GM19372 (cell line): ENCODE measurements around the gene IPO5.
A peak's percentile ranks its signal among the peaks of the same experiment; 100 is the strongest.
"Not testable (repeated sequence)": the region's sequence is repeated elsewhere in the genome, so short reads cannot be mapped to it uniquely, and the experiment has no call there.

Source experiments
- ATAC-seq: cut with Tn5 transposase; IDR thresholded peaks from one replicate; pipeline ENCODE4 v1.9.1; 2021; ENCODE audit warnings: mild to moderate bottlenecking, low read depth, moderate library complexity; ENCODE audit not compliant: unreplicated experiment

IPO5 gene

GRCh38 chr13:97946951-97947588 is 6.4 kb upstream of the IPO5 start:
- ATAC-seq: no peak

GRCh38 chr13:97948041-97948440 is 5.4 kb upstream of the IPO5 start:
- no peak for ATAC-seq

DNA sequence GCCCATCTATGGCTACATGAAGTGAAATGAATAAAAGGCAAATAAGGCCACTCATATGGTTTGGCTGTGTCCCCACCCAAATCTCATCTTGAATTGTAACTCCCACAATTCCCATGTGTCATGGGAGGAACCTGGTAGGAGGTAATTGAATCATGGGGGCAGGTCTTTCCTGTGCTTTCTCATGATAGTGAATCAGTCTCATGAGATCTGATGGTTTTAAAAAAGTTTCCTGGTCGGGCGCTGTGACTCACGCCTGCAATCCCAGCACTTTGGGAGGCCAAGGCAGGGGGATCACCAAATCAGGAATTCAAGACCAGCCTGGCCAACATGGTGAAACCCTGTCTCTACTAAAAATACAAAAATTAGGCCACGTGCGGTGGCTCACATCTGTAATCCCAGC is 4.2 kb upstream of the IPO5 start:
- ATAC-seq: not testable (repeated sequence)

DNA sequence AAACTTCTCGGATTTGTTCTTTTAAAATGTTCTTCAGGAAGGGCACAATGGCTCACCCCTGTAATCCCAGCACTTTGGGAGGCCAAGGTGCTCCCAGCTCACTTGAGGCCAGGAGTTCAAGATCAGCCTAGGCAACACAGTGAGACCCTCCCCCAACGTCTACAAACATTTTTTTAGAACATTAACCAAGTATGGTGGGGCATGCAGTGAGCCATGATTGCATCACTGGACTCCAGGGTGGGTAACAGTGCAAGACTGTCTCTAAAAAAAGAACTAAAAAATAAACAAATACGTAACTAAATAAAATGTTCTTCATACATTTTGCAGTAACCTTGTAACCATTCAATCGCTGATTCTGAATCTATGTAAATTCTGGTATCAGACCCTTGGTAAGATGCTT is 2.1 kb upstream of the IPO5 start:
- ATAC-seq: no peak

DNA sequence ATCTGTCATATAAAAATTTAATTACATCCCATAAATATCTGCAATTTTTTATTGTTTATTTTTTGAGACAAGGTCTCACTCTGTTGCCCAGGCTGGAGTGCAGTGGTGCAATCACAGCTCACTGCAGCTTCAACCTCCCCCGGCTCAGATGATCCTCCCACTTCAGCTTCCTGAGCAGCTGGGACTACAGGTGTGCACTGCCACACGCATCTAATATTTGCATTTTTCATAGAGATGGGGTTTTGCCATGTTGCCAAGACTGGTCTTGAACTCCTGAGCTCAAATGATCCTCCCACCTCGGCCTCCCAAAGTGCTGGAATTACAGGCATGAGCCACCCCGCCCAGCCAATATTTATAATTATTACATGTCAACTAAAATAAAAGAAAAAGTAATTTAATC is 644 bp upstream of the IPO5 start:
- peak; percentile 80 for ATAC-seq

GRCh38 chr13:97961340-97961739 is 7.9 kb downstream of the IPO5 start:
- ATAC-seq: no peak

GRCh38 chr13:97962887-97963286 is 9.4 kb downstream of the IPO5 start:
- ATAC-seq: no peak

DNA sequence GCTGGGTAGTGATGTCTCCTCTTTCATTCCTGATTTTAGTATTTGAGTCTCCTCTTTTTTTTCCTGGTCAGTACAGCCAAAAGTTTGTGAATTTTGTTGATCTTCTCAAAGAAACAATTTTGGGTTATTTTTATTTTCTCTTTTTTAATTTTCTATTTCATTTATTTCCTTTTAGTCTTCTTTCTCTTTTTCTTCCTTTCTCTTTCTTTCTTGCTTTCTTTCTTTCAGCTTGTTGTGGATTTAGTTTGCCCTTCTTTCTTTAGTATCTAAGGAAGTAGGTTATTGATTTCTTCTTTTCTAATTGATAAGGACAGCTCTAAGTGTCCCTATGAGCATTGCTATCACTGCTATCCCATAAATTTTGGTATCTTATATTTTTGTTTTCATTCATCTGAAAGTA is 13.8 kb downstream of the IPO5 start:
- no peak for ATAC-seq

GRCh38 chr13:97967948-97968347 is 14.5 kb downstream of the IPO5 start:
- ATAC-seq: no peak

GRCh38 chr13:97971519-97971918 is 18.0 kb downstream of the IPO5 start:
- no peak for ATAC-seq

DNA sequence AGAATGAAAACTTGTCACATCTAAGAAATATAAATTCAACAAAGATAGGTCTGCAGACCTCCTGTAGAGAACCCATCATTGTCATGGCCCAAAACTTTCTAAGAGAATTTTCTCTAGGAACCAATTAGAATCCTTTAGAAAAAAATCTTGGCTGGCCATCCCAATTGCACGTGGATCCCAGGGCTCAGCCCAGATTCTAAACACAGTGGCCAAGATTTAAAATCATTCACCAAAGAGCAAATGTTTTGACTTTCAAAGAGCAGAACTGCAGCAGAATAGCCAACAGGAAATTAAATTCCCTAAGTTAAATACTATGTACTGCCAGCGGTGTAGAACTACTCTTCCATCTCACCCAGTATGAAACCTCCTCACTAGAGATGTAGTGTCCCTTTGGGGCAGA is 21.3 kb downstream of the IPO5 start:
- ATAC-seq: no peak

GRCh38 chr13:97975280-97975847 is 21.9 kb downstream of the IPO5 start:
- peak; percentile 0 for ATAC-seq

DNA sequence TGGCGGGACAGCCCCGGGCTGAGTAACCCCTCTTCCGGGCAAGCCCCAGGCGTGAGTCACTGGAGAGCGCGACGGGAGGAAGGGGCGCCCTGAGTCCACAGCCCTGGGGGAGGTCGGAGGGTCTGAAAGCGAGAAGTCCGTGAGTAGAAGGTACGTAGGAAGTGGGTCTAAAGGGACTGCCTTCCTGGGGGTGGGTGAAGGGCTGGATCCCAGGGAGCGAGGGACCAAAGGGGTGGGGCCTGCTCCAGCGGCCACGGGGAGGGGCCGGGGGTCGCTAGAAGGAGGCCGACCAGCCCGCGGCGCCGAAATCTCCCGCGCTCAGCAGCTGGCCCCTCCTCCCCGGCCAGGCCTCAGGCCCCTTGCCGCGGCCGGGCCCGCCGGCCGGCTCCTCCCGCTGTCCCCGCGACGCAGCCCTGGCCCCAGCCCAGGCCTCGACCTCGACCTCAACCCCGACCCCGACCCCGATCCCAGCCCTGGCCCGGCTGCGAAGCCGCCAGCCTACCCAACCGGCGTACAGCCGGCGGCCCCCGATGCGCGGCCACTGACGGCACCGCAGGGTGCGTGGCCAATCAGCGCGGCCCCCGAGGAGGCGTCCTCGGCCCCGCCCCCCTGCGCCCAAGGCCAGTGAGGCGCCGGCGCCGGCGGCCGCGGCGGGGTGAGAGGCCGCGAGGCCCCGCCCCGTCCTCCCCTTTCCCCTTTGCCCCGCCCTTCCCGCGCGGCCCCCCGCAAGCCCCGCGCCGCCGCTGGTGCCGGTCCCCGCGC is 22.6 kb downstream of the IPO5 start:
- ATAC-seq: peak; percentile 87

DNA sequence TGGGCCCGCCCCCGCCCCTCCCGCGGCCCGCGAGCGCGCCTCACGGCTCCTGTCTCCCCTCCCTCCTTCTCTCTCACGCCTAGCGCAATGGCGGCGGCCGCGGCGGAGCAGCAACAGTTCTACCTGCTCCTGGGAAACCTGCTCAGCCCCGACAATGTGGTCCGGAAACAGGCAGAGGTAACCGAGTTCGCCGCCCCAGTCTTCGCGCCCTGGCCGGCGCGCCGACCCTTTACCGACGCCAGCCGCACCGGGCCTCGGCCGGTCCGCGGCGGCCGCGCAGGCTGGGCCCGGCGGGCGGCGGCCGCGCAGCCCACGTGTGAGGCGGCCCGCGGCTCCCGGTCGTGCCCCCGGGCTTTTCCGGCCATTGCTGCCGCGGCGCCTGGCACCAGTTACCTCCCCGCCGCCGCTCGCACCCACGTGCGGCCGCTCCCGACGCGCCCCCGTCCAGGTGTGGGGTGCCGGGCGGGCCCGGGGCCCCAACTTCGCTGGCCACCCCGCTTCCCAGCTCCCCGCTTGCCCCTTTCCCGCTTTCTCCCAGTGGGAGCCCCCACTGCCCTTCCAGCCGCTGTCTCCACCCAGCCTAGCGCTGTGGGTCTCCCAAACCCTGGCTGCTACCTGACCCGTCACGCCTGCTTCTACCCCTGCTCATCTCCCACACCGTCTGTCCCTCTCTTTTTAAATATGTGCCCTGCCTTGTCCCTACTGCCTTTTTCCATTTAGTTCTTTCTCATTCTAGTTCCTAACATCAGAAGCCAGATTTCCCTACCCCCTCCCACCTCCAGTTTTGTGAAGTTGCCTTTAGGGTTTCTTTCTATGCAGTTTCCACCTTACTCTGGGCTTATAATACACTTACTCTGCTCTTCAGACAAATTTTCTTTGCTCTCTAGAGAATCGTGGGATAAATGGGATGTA is 23.4 kb downstream of the IPO5 start:
- peak; percentile 25 for ATAC-seq

DNA sequence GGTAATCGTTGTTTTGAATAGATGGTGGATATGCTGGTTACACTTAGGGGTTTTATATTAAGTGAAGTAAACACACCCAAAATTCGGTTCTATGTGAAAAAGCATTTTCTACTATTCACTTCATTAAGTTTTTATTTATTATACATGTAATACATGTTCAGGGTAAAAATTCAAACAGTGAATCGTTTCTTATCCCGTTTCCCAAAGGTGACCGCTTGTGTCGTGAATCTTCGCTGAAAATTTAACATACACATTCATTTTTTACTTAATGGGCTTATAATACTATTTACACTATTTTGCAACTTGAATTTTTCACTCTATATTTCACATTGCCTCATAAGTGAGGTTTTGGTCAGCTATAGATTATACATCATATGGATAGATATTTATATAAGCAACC is 24.5 kb downstream of the IPO5 start:
- no peak for ATAC-seq

DNA sequence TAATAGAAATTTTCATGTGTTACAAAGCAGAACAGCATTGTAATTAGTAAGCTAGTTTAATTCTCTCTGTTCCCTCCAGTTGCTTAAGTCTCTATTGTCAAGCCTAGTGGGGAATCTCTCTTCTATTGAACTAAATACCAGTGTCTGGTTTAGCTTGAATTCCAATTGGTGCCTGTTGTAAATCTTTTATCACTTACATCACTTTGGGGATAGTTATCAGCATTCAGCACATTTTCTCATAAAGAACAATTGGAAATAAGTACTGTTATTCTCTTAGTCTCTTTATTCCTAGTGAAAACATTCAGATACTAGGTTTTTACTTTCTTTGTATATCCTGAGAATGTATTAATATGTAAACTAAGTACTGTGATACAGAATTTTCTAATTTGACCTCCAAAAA is 25.2 kb downstream of the IPO5 start:
- no peak for ATAC-seq

DNA sequence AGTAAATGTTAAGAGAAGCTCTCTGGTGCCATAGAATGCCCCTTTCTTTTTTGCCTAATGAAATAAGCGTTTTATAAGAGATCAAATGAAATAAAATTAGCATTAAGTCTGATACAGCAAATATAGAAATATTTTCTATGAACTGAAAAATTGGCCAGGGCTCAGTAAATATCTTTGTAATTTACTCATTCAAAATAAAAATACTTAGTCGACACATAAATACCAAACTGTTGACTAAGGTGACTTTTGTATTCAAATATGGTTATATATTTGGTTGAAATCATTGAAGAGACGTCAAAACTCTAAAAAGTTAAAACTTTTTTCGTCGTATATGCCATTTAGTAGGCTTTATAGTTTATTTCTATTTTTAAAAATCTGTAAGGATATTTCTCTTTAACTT is 25.6 kb downstream of the IPO5 start:
- ATAC-seq: no peak

DNA sequence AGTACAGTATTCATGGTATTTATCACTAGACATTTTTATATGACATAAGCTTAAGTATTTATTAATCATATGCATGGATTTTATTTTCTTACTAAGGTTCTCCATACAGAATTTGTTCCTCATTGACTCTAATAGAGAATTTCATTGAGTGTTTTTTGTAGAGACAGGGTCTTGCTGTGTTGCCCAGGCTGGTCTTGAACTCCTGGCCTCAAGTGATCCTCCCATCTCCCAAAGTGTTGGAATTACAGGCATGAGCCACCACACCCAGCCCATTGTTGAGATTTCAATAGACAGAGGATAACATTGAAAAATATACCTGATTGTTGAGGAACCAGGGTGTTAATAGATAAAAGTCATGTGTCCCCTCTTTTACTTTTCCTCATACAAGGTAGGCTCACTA is 26.1 kb downstream of the IPO5 start:
- no peak for ATAC-seq

GRCh38 chr13:97982286-97982685 is 28.8 kb downstream of the IPO5 start:
- ATAC-seq: no peak

- ATAC-seq: no peak
Observed at GRCh38 chr13:97986835-97987234, 33.4 kb downstream of the IPO5 start.

- ATAC-seq: no peak
Observed at GRCh38 chr13:97999653-98000052, 46.2 kb downstream of the IPO5 start.
